SK-N-SH (cell line): Measurements from ENCODE around the gene SEC23A. TPM values are rescaled to one million over a fixed set of nuclear protein-coding genes. Genes with fewer than 3 reads are reported as not detected.

Experiments
- CTCF ChIA-PET: fragments of 300-600, 350-600 bp; formaldehyde crosslinking; extraction: SDS; loops from one replicate; lab custom pipeline; 2021; lab: Yijun Ruan, JAX
- POLR2A ChIA-PET: fragments of 350-600 bp; sonication (Branson Sonifier 250); formaldehyde crosslinking; extraction: SDS; loops from one replicate; lab custom pipeline; 2020; ENCODE audit warnings: antibody characterized with exemption, inconsistent platforms; lab: Yijun Ruan, JAX
- DNase-seq: peaks from one replicate; pipeline ENCODE4 v3.0.0; 2012
- H2AFZ ChIP-seq: fragments of 200-600 bp; sonication (generic); 2 replicates; pipeline ENCODE4 v1.8.1; 2016; ENCODE audit warnings: antibody characterized with exemption, mild to moderate bottlenecking, low read depth
- H3F3A ChIP-seq: fragments of 200-600 bp; sonication (generic); replicated peaks from 2 replicates; pipeline ENCODE3; 2016; ENCODE audit warnings: antibody characterized with exemption, mild to moderate bottlenecking; ENCODE audit not compliant: insufficient read depth
- H3K27ac ChIP-seq, 2 experiments: fragments of 200-500 bp in 1 of 2; fragments of 200-600 bp in 1 of 2; sonication (Bioruptor generic) in 1 of 2; sonication (generic), shearing (Covaris generic) in 1 of 2; 2 replicates each; pipeline versions ENCODE4 v1.5.1 to v1.6.1; 2014 to 2016; ENCODE audit warnings: low read depth in 2 of 2, inconsistent platforms in 1 of 2, low read length in 1 of 2, mild to moderate bottlenecking in 1 of 2, mixed read lengths in 1 of 2
- H3K27me3 ChIP-seq: fragments of 200-600 bp; sonication (generic), shearing (Covaris generic); 2 replicates; pipeline ENCODE4 v1.6.1; 2016; ENCODE audit warnings: mixed run types; ENCODE audit not compliant: insufficient read depth
- H3K36me3 ChIP-seq, 2 experiments: fragments of 200-500 bp in 1 of 2; fragments of 200-600 bp in 1 of 2; sonication (Bioruptor generic) in 1 of 2; sonication (generic) in 1 of 2; replicated peaks in 1 of 2; 2 replicates each; pipeline versions ENCODE3 to v1.5.1; 2014 to 2016; ENCODE audit warnings: low read length in 1 of 2, mild to moderate bottlenecking in 1 of 2; ENCODE audit not compliant: insufficient read depth in 2 of 2, control insufficient read depth in 1 of 2
- H3K4me1 ChIP-seq, 2 experiments: fragments of 200-500 bp in 1 of 2; fragments of 200-600 bp in 1 of 2; sonication (Bioruptor generic) in 1 of 2; sonication (generic), shearing (Covaris generic) in 1 of 2; 2 replicates each; pipeline versions ENCODE4 v1.5.1 to v1.6.1; 2014 to 2016; ENCODE audit warnings: low read depth in 1 of 2, low read length in 1 of 2, mixed run types in 1 of 2; ENCODE audit not compliant: insufficient read depth in 2 of 2, control insufficient read depth in 1 of 2
- H3K4me2 ChIP-seq: fragments of 200-600 bp; sonication (generic), shearing (Covaris generic); 2 replicates; pipeline ENCODE4 v1.6.1; 2017; ENCODE audit warnings: mixed run types
- H3K4me3 ChIP-seq, 2 experiments: fragments of 200-500 bp in 1 of 2; fragments of 200-600 bp in 1 of 2; sonication (Bioruptor generic) in 1 of 2; sonication (generic), shearing (Covaris generic) in 1 of 2; 2 replicates each; pipeline versions ENCODE4 v1.5.1 to v1.8.1; 2014 to 2016; ENCODE audit warnings: low read depth in 2 of 2, inconsistent platforms in 1 of 2, low read length in 1 of 2, mild to moderate bottlenecking in 1 of 2, mixed read lengths in 1 of 2, moderate library complexity in 1 of 2
- H3K79me2 ChIP-seq: fragments of 200-600 bp; sonication (generic); 2 replicates; pipeline ENCODE4 v1.8.1; 2017; ENCODE audit warnings: mild to moderate bottlenecking; ENCODE audit not compliant: insufficient read depth
- H3K9ac ChIP-seq: fragments of 200-600 bp; sonication (generic); 2 replicates; pipeline ENCODE4 v1.6.1; 2017; ENCODE audit warnings: mixed run types
- H3K9me2 ChIP-seq: fragments of 200-600 bp; sonication (generic); 2 replicates; pipeline ENCODE4 v1.6.1; 2017; ENCODE audit warnings: mixed run types
- H3K9me3 ChIP-seq: fragments of 200-600 bp; sonication (generic); 2 replicates; pipeline ENCODE4 v1.6.1; 2017; ENCODE audit warnings: mixed run types, mild to moderate bottlenecking, moderate library complexity
- H4K20me1 ChIP-seq: fragments of 200-600 bp; sonication (generic); 2 replicates; pipeline ENCODE4 v1.6.1; 2017; ENCODE audit warnings: mild to moderate bottlenecking, mixed run types; ENCODE audit not compliant: insufficient read depth
- CHD2 ChIP-seq: fragments of 150-350 bp; IDR thresholded peaks from 2 replicates; pipeline ENCODE4 v1.6.1; 2018; ENCODE audit warnings: low read length; ENCODE audit not compliant: partially characterized antibody
- MEF2A ChIP-seq: IDR thresholded peaks from 2 replicates; pipeline ENCODE4 v1.4.0; 2012; ENCODE audit warnings: low read depth, borderline replicate concordance
- MXI1 ChIP-seq: IDR thresholded peaks from 2 replicates; pipeline ENCODE4 v1.6.1; 2012; ENCODE audit warnings: mild to moderate bottlenecking, low read depth, low read length, improper control_type of control experiment
- NRF1 ChIP-seq: IDR thresholded peaks from 2 replicates; pipeline ENCODE4 v1.6.1; 2012; ENCODE audit warnings: low read depth, mild to moderate bottlenecking, low read length
- RCOR1 ChIP-seq: fragments of 150-350 bp; IDR thresholded peaks from 2 replicates; pipeline ENCODE4 v1.6.1; 2017; ENCODE audit warnings: antibody characterized with exemption, low read length
- REST ChIP-seq: IDR thresholded peaks from 2 replicates; pipeline ENCODE4 v1.6.1; 2012; ENCODE audit warnings: mild to moderate bottlenecking, low read depth, low read length, moderate library complexity
- RFX5 ChIP-seq: IDR thresholded peaks from 2 replicates; pipeline ENCODE4 v1.6.1; 2012; ENCODE audit warnings: mild to moderate bottlenecking, improper control_type of control experiment, low read length
- RXRA ChIP-seq: IDR thresholded peaks from 2 replicates; pipeline ENCODE4 v1.4.0; 2012; ENCODE audit warnings: low read depth, mild to moderate bottlenecking, borderline replicate concordance
- TAF1 ChIP-seq: IDR thresholded peaks from 2 replicates; pipeline ENCODE4 v1.6.1; 2012; ENCODE audit warnings: low read depth, mild to moderate bottlenecking, low read length, moderate library complexity, borderline replicate concordance
- WGBS: methylation state at CpG from one replicate; pipeline ENCODE4 v1.1.6; 2017; ENCODE audit warnings: low lambda C conversion rate; 5-methylcytosine and 5-hydroxymethylcytosine counted together
- polyA plus RNA-seq, 3 experiments: library from polyadenylated mRNA; depleted of rRNA; stranded (reverse); fragments of >200 nt; gene quantifications; 2 replicates each; pipeline ENCODE4 v1.2.3, GENCODE V29; 2012
- TF ChIP-seq, protein P1 (sequence below): IDR thresholded peaks from 2 replicates; pipeline ENCODE4 v1.4.0; 2012; ENCODE audit warnings: low read depth, borderline replicate concordance
- TF ChIP-seq, protein P2 (sequence below): fragments of 150-350 bp; IDR thresholded peaks from 2 replicates; pipeline ENCODE4 v1.6.1; 2016; ENCODE audit warnings: mild to moderate bottlenecking, low read depth, low read length

The SEC23A gene
- polyA plus RNA-seq, 1 of the 3 experiments (the other 2 are of a cell fraction) = 30.0 TPM

DNA sequence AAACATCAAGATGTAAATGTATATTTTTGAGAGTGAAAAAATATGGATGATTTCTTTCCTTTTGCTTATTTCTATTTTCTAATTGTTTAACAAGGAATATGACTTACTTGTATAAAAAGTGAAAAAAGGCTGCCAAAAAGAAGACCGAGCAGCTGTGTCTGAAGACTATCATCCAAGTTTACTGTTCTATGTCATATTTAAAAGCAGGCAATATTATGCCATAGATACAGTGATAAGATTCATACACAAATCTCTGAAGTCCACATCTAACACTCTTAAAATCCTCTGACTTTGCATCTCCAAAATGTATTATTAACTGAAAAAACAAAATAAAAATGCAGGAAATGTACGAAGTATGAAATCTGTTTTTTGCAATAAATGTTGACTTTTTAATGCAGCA, 109.1 kb downstream of the SEC23A start:
- H3K4me1 ChIP-seq = no peaks in the 10 kb centered on the region; a peak in 1 of 4 replicates
- no peaks in the 10 kb centered on the region for H3K9me2 ChIP-seq
- ChIA-PET CTCF (interaction anchor here (0.6 kb wide), 1 partner anchor 22 kb away, joined by 4 read pairs; no protein-coding TSS in a partner anchor), POLR2A (no interaction called here)
- no peaks in the 10 kb centered on the region for H3K79me2 ChIP-seq
- H3K4me2 ChIP-seq = no peak overlapping the region
- no peak overlapping the region for H3K27ac ChIP-seq
- WGBS = 45% methylated on average over 2 of the region's 2 CpGs
- H3K4me3 ChIP-seq = no peak overlapping the region
- no peak for DNase-seq
- H3K9me3 ChIP-seq = no peaks in the 10 kb centered on the region
- TF ChIP-seq, protein P1, sequence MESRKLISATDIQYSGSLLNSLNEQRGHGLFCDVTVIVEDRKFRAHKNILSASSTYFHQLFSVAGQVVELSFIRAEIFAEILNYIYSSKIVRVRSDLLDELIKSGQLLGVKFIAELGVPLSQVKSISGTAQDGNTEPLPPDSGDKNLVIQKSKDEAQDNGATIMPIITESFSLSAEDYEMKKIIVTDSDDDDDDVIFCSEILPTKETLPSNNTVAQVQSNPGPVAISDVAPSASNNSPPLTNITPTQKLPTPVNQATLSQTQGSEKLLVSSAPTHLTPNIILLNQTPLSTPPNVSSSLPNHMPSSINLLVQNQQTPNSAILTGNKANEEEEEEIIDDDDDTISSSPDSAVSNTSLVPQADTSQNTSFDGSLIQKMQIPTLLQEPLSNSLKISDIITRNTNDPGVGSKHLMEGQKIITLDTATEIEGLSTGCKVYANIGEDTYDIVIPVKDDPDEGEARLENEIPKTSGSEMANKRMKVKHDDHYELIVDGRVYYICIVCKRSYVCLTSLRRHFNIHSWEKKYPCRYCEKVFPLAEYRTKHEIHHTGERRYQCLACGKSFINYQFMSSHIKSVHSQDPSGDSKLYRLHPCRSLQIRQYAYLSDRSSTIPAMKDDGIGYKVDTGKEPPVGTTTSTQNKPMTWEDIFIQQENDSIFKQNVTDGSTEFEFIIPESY = no peak
- TF ChIP-seq REST = no peak
- TF ChIP-seq, protein P2, sequence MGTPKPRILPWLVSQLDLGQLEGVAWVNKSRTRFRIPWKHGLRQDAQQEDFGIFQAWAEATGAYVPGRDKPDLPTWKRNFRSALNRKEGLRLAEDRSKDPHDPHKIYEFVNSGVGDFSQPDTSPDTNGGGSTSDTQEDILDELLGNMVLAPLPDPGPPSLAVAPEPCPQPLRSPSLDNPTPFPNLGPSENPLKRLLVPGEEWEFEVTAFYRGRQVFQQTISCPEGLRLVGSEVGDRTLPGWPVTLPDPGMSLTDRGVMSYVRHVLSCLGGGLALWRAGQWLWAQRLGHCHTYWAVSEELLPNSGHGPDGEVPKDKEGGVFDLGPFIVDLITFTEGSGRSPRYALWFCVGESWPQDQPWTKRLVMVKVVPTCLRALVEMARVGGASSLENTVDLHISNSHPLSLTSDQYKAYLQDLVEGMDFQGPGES = no peak
- no peak for TF ChIP-seq RFX5
- no peak for TF ChIP-seq MEF2A
- TF ChIP-seq NRF1 = no peak
- TF ChIP-seq RCOR1 = no peak
- TF ChIP-seq MXI1 = no peak
- TF ChIP-seq TAF1 = no peak
- TF ChIP-seq CHD2 = no peak
- TF ChIP-seq RXRA = no peak
- no peaks in the 10 kb centered on the region for H3K36me3 ChIP-seq
- no peaks in the 10 kb centered on the region for H3F3A ChIP-seq
- no peak overlapping the region for H3K9ac ChIP-seq
- no peak overlapping the region for H2AFZ ChIP-seq
- no peaks in the 10 kb centered on the region for H3K27me3 ChIP-seq
- no peaks in the 10 kb centered on the region for H4K20me1 ChIP-seq
